ENCODE measurements around the gene PCDHGC3. TPM values are rescaled to one million over a fixed set of nuclear protein-coding genes. Genes with fewer than 3 reads are reported as not detected.

The PCDHGC3 gene
- total and polyA plus RNA-seq, 2 of the 8 experiments (the other 6 are each of a cell fraction or from before 2014, with no cell fraction given) = 4.7 to 18.6 TPM

DNA sequence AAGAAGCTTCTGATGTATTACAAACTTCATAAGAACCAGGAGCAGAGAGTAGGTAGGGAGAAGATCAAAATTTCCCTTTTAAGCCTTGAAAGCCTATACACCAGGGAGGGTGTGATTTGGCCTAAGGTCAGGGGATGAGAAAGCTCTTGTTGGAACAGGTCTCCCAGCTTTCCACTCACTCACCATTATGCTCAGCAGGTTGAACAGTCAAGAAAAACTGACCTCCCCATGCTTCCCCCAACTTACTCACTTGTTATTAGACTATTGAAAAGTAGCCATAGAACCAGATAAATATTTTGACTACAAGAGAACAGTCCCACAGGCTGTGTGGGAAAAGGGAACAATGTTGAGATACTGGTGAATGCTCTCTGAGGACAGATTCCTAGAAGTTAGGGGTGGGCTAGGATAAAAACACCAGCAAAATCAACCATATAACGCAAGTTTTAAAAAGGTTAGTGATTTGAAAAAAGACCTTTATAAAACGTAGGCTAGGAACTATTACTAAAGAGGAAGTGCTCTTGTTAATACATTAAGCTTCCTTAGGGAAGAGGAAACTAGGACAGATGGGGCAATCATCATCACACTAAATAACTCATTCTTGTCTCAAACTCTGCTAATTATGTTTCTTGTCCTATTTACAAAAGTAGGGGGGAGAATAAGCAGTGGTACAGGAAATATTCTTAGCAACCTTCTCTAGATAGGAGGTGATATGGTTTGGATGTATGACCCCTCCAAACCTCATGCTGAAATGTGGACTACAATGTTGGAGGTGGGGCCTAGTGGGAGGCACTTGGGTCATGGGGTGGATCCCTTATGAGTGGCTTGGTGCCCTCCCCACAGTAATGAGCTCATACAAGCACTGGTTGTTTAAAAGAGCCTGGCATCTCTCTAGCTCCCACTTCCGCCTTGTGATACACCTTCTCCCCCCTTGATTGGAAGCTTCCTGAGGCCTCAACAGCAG lies 44.1 kb downstream of the PCDHGC3 start:
- no peak overlapping the region for H2AFZ ChIP-seq (ENCODE audit: low read length)
- 82% methylated on average over 3 of the region's 3 CpGs; no CpG with 5 or more reads in 1 of the 2 experiments for WGBS, 2 experiments (ENCODE audit: extremely low coverage in 1 of 2, insufficient coverage in 1 of 2, insufficient read length in 1 of 2, insufficient replicate concordance in 2 of 2, low coverage in 1 of 2, low lambda C conversion rate in 2 of 2, missing lambda C conversion rate in 1 of 2)
- H2BK5ac ChIP-seq (ENCODE audit: low read depth, low read length) = no peak overlapping the region
- DNase-seq (ENCODE audit: low read depth in 1 of 2, low spot score in 2 of 2) (no peak), FAIRE-seq (no peak)
- H3K23me2 ChIP-seq (ENCODE audit: low read depth, low read length) = no peaks in the 10 kb centered on the region
- H4K5ac ChIP-seq (ENCODE audit: insufficient read length, low read depth, low read length) = no peak overlapping the region
- no peaks in the 10 kb centered on the region for H3K9me3 ChIP-seq (ENCODE audit: insufficient read depth in 2 of 2, low read depth in 1 of 2, low read length in 1 of 2)
- H3K4me2 ChIP-seq (ENCODE audit: insufficient read depth in 1 of 2, low read depth in 2 of 2, low read length in 2 of 2) = no peak overlapping the region
- no peak overlapping the region for H3K23ac ChIP-seq (ENCODE audit: insufficient read length)
- ChIA-PET POLR2A (ENCODE audit: partially characterized antibody) (interaction anchor here (1.3 kb wide), 1 partner anchor 12 kb away, joined by 3 read pairs; no protein-coding TSS in a partner anchor), CTCF (ENCODE audit: partially characterized antibody) (interaction anchor here (0.6 to 50.9 kb wide), 17 partner anchors 8 to 327 kb away, joined by 3 to 1236 read pairs (median 4); partner anchors contain the start of genes PCDHB10, PCDHGA10, PCDHGA11 and PCDHGA12)
- H3K4me3 ChIP-seq (ENCODE audit: extremely low read depth in 1 of 4, insufficient read depth in 2 of 4, low read depth in 3 of 4, low read length in 4 of 4) = no peak overlapping the region
- no peak overlapping the region for H4K8ac ChIP-seq (ENCODE audit: extremely low read depth, insufficient read depth, low read length)
- H3K4ac ChIP-seq (replicated peaks; ENCODE audit: insufficient read length, low read depth, low read length) = no peak overlapping the region
- no peak overlapping the region for H3K27ac ChIP-seq (ENCODE audit: low read depth, low read length)
- H3K9ac ChIP-seq (replicated peaks in 1 of 4; ENCODE audit: extremely low read depth in 1 of 4, low read depth in 3 of 4, low read length in 3 of 4) = no peak overlapping the region
- no peaks in the 10 kb centered on the region for H3K79me1 ChIP-seq (ENCODE audit: low read depth, low read length)
- no peak overlapping the region for H3K14ac ChIP-seq (ENCODE audit: insufficient read length)
- no peak overlapping the region for H3K18ac ChIP-seq (ENCODE audit: extremely low read depth, low read length)
- H2BK15ac ChIP-seq (ENCODE audit: low read length) = no peak overlapping the region
- no peak overlapping the region for H3K56ac ChIP-seq (replicated peaks; ENCODE audit: insufficient read length, low read depth, low read length)
- no peak overlapping the region for H2BK20ac ChIP-seq (ENCODE audit: low read length)
- no peaks in the 10 kb centered on the region for H3K27me3 ChIP-seq (replicated peaks in 1 of 4; ENCODE audit: control insufficient read depth in 3 of 4, extremely low read depth in 1 of 4, insufficient read depth in 3 of 4, low read length in 3 of 4)
- H3K4me1 ChIP-seq (replicated peaks in 1 of 4; ENCODE audit: control insufficient read depth in 3 of 4, insufficient read depth in 4 of 4, low read length in 3 of 4) = peaks cover 2 to 13% (median 8%) of the 10 kb centered on the region in 4 experiments
- no peak overlapping the region for H2AK5ac ChIP-seq (ENCODE audit: low read depth, low read length)
- H3K36me3 ChIP-seq (ENCODE audit: control insufficient read depth in 2 of 4, insufficient read depth in 4 of 4, low read length in 3 of 4) = peaks cover 16 to 45% (median 31%) of the 10 kb centered on the region in 4 experiments
- H2BK12ac ChIP-seq (ENCODE audit: low read depth, low read length) = no peak overlapping the region
- H4K20me1 ChIP-seq (replicated peaks in 1 of 2; ENCODE audit: control insufficient read depth in 1 of 2, insufficient read depth in 2 of 2, low read length in 2 of 2) = no peaks in the 10 kb centered on the region
- H4K91ac ChIP-seq (replicated peaks; ENCODE audit: insufficient read length, low read length) = no peak overlapping the region
- H3K79me2 ChIP-seq (ENCODE audit: control insufficient read depth in 1 of 2, insufficient read depth in 2 of 2, low read length in 2 of 2) = no peaks in the 10 kb centered on the region
- H2BK120ac ChIP-seq (replicated peaks; ENCODE audit: low read depth, low read length) = no peak overlapping the region
- TF ChIP-seq SP4 (IDR thresholded peaks at IDR 0.05; ENCODE audit: low read length) (no peak), ZNF274 (IDR thresholded peaks at IDR 0.05; ENCODE audit: borderline replicate concordance, extremely low read depth, low read length) (no peak), CBX8 (IDR thresholded peaks at IDR 0.05; ENCODE audit: borderline replicate concordance, low read depth, low read length) (no peak), CBX5 (IDR thresholded peaks at IDR 0.05; ENCODE audit: low read depth, low read length) (no peak), POLR2A (IDR thresholded peaks at IDR 0.05; ENCODE audit: control extremely low read depth in 1 of 2, low read depth in 2 of 2, low read length in 2 of 2) (no peak), RFX5 (IDR thresholded peaks at IDR 0.05; ENCODE audit: borderline replicate concordance, low read depth, low read length) (no peak), SUZ12 (IDR thresholded peaks at IDR 0.05; ENCODE audit: low read length) (no peak), EGR1 (IDR thresholded peaks at IDR 0.05; ENCODE audit: borderline replicate concordance, low read depth, low read length) (no peak)
- TF ChIP-seq, protein P1, sequence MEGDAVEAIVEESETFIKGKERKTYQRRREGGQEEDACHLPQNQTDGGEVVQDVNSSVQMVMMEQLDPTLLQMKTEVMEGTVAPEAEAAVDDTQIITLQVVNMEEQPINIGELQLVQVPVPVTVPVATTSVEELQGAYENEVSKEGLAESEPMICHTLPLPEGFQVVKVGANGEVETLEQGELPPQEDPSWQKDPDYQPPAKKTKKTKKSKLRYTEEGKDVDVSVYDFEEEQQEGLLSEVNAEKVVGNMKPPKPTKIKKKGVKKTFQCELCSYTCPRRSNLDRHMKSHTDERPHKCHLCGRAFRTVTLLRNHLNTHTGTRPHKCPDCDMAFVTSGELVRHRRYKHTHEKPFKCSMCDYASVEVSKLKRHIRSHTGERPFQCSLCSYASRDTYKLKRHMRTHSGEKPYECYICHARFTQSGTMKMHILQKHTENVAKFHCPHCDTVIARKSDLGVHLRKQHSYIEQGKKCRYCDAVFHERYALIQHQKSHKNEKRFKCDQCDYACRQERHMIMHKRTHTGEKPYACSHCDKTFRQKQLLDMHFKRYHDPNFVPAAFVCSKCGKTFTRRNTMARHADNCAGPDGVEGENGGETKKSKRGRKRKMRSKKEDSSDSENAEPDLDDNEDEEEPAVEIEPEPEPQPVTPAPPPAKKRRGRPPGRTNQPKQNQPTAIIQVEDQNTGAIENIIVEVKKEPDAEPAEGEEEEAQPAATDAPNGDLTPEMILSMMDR (IDR thresholded peaks at IDR 0.05; ENCODE audit: control extremely low read depth in 1 of 3, insufficient read depth in 1 of 3, low read depth in 1 of 3, low read length in 3 of 3) = no peak
